ENCODE measurements around the gene SMOC1.

GRCh38 chr14:70064136-70064865 lies 185.1 kb downstream of the SMOC1 start:
- TF ChIP-seq KLF6 (CRISPR knock-in tag; IDR thresholded peaks at IDR 0.05; ENCODE audit: borderline replicate concordance) (no peak), RCOR1 (IDR thresholded peaks at IDR 0.05; ENCODE audit: borderline replicate concordance in 1 of 2, low read depth in 2 of 2, low read length in 2 of 2) (no peak), ZNF609 (CRISPR knock-in tag; IDR thresholded peaks at IDR 0.05; ENCODE audit: borderline replicate concordance) (no peak), EZH2 (IDR thresholded peaks at IDR 0.05; ENCODE audit: borderline replicate concordance, low read depth, low read length) (no peak), YY1 (IDR thresholded peaks at IDR 0.05; ENCODE audit: borderline replicate concordance in 1 of 3, control insufficient read depth in 1 of 3, extremely low read depth in 1 of 3, insufficient read depth in 3 of 3, insufficient read length in 1 of 3, insufficient replicate concordance in 2 of 3, low read depth in 1 of 3, low read length in 2 of 3) (no peak), HDAC6 (IDR thresholded peaks at IDR 0.05; ENCODE audit: low read depth, low read length) (no peak)
- TF ChIP-seq, protein P1, sequence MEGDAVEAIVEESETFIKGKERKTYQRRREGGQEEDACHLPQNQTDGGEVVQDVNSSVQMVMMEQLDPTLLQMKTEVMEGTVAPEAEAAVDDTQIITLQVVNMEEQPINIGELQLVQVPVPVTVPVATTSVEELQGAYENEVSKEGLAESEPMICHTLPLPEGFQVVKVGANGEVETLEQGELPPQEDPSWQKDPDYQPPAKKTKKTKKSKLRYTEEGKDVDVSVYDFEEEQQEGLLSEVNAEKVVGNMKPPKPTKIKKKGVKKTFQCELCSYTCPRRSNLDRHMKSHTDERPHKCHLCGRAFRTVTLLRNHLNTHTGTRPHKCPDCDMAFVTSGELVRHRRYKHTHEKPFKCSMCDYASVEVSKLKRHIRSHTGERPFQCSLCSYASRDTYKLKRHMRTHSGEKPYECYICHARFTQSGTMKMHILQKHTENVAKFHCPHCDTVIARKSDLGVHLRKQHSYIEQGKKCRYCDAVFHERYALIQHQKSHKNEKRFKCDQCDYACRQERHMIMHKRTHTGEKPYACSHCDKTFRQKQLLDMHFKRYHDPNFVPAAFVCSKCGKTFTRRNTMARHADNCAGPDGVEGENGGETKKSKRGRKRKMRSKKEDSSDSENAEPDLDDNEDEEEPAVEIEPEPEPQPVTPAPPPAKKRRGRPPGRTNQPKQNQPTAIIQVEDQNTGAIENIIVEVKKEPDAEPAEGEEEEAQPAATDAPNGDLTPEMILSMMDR (IDR thresholded peaks at IDR 0.05 in 2 of 3, conservative IDR thresholded peaks at IDR 0.05 in 1 of 3; ENCODE audit: insufficient read depth in 2 of 3, low read depth in 1 of 3, low read length in 3 of 3) = no peak
